ENCODE results near the gene AGPAT4.
"Not testable (repeated sequence)": the region's sequence is repeated elsewhere in the genome, so short reads cannot be mapped to it uniquely, and the experiment has no call there.

AGPAT4 gene

GRCh38 chr6:161198783-161199460 is 74.9 kb downstream of the AGPAT4 start:
- no peak for DNase-seq

GRCh38 chr6:161198176-161198575 is 75.7 kb downstream of the AGPAT4 start:
- no peak for DNase-seq

DNA sequence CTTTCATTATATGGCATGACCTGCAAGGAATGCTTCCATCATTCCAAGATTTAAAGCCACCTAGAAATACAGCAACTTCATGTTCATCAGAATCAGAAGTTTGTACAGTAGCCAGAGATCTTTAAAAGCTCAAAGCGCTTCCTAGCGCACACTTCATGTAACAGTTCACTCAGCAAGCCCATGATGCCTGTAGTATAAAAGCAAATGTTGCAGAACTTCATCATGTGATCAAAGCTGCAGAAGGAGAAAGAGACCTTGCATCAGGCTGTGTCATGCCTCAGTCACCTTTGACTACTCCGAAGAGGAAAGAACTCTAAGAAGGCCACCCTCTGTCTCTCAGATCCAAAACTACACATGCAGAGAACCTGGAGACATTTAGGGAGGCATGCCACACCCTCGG is 78.5 kb downstream of the AGPAT4 start:
- DNase-seq, result no peak

DNA sequence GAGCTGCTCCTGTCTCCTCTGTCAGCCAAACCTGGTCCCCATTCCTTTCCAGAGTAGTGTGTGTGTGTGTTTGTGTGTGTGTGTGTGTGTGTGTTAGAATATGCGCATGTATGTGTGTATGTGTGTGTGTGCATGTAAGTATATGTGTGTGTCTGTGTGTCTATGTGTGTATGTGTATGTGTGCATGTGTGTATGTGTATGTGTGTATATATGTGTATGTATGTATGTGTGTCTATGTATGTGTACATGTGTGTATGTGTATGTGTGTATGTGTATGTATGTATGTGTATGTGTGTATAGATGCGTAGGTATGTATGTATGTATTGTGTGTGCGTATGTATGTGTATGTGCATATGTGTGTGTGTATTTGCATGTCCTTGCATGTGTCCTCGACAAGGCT is 79.5 kb downstream of the AGPAT4 start:
- DNase-seq, result no peak

GRCh38 chr6:161192636-161193411 is 81.0 kb downstream of the AGPAT4 start:
- no peak for DNase-seq

DNA sequence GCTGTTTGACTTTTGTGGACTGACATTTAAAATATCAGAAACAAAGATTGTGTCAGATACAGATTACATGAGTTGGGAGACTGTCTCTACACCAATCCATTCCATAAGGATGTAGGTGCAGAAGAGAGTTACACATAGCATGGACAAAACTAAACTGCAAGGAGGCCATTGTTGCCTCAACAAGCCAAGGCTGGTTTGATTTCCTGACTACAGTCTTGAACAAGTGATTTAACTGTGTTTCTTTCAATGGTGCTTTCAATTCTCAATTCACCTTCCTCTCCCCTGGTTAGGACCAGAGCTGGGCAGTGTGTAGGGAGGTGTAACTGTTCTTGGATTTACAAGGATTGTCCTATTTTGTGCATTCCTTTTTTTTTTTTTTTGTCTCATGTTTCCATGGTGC is 82.2 kb downstream of the AGPAT4 start:
- DNase-seq, result no peak

- DNase-seq, result no peak
Measured at GRCh38 chr6:161191007-161191406, 82.9 kb downstream of the AGPAT4 start.

DNA sequence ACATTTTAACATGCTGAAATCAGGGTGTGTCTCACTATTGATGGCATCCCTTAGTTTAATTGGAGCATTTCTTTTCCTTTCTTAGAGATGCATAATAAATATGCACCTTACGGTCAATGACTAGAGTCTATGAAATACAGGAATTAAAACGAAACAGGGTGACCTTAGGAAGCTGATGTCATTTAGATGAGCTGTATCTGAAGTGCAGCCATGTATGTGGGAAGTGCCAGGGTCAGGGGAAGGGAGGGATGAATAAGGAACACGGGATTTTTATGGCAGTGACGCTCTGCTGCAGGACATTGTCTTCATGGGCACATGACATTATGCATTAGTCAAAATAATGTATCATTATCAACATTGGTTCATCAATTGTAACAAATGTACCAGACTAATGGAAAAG is 84.0 kb downstream of the AGPAT4 start:
- DNase-seq, result no peak

DNA sequence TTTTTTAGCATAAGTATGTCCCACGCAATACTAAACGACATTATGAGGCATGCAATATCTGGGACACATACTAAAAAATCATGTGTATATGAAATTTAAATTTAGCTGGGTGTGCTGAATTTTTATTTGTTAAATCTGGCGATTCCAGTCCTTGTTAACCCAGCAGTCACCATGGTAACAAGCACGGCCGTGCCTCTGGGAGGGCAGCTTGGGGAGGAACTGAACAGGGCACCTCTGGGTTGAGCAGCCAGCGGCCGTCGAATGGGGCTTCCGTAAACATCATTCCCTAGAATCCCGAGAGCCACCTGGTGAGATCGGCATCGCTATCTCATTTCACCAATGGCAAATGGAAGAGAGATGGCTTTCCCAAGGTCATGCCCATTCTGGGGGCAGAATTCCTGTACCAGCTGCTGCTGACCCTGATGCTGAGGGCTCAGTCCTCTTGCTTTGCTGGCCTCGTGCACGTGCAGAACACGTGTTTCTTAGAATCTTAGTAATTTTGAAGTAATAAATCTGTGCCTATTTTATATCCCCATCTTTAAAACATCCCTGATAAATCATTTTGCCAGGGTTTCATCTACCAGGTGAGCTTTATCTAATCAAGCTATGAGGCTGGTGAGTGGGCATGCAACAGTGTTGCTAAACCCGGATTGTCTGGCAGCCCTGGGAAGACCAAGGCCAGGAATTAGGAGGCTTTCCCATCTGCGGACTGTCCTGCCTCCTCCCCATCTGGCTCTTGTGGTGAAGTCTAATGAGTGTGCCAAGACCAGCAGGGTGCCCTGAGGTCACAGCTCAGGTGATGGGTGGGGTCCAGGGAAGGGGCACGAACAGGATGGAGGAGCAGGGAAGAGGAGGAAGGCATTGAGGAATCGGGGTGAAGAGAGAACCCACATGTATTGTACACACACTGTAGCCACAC is 85.1 kb downstream of the AGPAT4 start:
- no peak for DNase-seq

DNA sequence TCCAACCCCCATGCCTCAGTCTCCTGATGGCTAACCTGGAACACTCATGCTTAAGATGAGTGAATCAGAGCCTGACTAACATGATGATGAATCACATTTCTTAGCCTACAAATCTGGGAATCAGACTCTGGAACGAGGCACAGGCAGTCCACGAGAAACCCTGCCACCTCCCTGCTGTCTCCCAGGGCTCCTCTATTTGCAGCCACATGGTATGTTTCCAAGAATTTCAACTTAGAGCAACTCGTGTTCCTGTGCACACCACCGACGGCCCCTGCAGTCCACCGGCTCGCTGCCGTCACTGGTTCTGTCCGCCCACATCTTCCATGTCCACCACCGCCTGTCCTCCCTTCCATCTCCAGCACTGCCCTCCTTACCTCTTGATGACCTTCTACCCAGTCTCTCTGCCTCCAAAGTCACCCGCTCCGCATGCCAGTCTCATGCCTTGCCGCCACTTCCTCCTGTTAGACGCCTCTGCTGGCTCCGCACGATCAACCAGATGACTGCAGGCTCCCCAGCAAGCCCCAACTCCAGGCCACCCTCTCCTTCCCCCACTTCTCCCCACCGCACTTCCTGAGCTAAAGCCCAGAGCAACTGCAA is 87.6 kb downstream of the AGPAT4 start:
- no peak for DNase-seq

- no peak for DNase-seq
Measured at GRCh38 chr6:161181121-161181520, 92.7 kb downstream of the AGPAT4 start.

DNA sequence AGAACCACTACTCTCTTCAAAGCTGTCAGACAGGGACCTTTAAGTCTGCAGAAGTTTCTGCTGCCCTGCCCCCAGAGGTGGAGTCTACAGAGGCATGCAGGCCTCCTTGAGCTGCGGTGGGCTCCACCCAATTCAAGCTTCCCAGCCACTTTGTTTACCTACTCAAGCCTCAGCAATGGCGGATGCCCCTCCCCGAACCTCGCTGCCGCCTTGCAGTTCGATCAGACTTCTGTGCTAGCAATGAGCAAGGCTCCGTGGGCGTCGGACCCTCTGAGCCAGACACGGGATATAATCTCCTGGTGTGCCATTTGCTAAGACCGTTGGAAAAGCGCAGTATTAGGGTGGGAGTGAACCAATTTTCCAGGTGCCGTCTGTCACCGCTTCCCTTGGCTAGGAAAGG is 95.7 kb downstream of the AGPAT4 start:
- not testable (repeated sequence) for DNase-seq

DNA sequence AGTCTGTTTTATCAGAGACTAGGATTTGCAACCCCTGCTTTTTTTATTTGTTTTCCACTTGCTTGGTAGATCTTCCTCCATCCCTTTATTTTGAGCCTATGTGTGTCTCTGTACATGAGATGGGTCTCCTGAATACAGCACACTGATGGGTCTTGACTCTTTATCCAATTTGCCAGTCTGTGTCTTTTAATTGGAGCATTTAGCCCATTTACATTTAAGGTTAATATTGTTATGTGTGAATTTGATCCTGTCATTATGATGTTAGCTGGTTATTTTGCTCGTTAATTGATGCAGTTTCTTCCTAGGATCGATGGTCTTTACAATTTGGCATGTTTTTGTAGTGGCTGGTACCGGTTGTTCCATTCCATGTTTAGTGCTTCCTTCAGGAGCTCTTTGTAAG is 97.4 kb downstream of the AGPAT4 start:
- not testable (repeated sequence) for DNase-seq

DNA sequence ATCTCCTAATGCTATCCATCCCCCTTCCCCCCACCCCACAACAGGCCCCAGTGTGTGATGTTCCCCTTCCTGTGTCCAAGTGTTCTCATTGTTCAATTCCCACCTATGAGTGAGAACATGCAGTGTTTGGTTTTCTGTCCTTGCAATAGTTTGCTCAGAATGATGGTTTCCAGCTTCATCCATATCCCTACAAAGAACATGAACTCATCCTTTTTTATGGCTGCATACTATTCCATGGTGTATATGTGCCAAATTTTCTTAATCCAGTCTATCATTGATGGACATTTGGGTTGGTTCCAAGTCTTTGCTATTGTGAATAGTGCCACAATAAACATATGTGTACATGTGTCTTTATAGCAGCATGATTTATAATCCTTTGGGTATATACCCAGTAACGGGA is 101.1 kb downstream of the AGPAT4 start:
- DNase-seq, result not testable (repeated sequence)

DNA sequence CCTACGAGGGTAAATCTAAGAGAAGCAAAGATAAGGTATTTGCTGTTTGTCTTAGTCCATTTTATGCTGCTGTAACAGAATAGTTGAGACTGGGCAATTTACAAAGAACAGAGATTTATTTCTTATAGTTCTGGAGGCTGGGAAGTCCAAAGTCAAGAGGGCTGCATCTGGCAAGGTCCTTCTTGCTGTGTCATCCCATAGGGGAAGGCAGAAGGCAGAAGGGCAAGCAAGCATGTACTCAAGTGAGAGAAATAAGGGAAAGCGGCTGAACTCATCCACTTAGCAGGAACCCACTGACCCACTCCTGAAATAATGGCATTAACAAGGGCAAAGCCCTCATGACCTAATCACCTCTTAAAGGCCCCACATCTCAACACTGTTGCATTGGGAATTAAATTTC is 102.7 kb downstream of the AGPAT4 start:
- DNase-seq, result no peak

GRCh38 chr6:161169696-161170095 is 104.2 kb downstream of the AGPAT4 start:
- DNase-seq, result no peak

DNA sequence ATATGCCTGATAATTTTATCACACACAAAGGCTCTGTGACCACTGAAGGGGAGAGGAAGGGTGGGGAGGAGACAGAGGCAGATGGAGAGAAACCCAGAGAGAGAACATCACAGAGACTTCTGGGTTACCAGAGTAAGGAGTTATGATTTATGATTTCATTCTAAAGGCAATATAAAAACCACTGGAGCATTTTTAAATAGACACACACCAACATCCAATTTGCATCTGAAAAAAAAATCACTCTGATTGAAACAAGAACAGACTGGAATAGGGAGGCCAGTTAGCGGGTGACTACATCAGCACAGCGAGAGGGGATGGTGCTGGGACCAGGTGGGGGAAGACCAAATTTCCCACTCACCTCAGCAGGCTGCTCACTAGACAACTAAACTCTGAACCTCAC is 104.8 kb downstream of the AGPAT4 start:
- no peak for DNase-seq

- no peak for DNase-seq
Measured at GRCh38 chr6:161168281-161168891, 105.5 kb downstream of the AGPAT4 start.

DNA sequence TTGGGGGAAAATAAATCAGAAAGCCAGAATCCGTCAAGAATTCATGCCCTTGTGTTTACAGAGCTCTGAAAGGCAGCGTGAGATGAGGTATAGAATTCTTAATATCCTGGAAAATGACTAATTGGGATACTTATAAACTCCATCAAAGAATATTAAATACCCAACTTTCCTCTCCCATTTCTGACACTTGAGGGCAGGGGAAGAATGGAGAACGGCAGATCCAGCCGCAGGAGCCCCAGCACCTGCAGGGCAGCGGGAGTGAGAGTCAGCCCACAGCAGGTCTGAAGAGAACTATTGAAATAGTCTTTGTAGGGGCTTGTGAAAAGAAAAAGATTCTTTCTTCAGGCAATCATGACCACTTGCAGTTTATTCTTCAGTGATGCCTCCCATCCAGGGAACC is 107.2 kb downstream of the AGPAT4 start:
- no peak for DNase-seq

DNA sequence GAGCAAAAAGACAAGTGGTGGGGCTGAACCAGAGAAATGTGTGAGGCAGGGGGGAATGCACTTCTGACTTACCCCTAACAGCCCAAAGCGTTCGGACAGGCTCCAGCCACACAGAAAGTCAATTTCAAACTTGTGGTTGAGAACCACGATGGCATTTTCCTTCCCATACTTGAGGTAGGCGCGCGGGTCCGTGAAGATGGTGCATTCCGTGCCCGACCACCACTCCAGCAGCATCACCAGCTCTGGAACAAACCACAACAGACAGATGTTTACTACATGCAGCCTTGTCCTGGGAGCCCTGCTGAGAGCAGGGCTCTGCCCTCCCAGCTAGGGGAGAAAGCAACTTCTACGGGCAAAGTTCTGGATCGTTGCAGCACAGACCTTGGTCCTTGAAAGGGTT is 107.7 kb downstream of the AGPAT4 start:
- no peak for DNase-seq

- DNase-seq, result no peak
Measured at GRCh38 chr6:161164182-161164625, 109.7 kb downstream of the AGPAT4 start.

DNA sequence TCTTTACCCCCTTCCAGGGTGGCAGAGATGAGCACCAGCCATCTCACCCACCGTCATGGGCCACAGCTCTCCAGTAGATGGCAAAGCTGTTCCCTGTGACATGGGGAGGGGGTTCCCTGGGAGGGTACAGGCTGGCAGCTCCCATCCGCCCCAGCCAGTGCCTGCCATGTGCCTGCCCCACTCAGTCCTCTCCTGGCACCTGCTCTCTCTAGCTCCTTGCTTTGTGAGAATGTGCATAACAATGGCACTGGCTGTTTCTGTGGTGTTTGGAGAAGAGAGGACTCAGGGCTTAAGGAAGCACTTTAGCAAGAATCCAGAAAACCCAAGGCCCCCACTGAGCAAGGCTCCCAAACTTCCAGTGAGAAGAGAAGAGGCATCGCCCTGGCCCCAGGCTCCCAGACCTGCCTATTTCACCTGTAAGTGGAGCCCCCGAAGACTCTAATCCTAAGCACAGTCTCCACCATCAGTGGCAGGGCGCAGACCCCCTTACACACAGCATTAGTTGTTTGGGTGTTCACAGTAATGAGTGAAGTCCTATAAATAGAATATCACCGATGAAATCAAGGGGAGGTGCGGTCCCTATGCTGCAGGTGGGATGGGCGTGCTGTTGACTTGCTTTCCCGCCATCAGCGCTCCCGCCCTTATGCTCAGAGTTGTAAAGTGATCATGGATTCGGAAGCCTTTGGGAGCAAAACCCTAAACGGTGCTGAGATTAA is 110.2 kb downstream of the AGPAT4 start:
- DNase-seq, result no peak
